T-cell (primary cell): ENCODE results near the gene SPEM1. TPM values are rescaled to one million over a fixed set of nuclear protein-coding genes. Genes with fewer than 3 reads are reported as not detected.

Experiments
- ATAC-seq, 4 experiments: fragments of 200-7000 bp in 3 of 4; fragments of 150-1000 bp in 1 of 4; cut with Tn5 transposase; replicated peaks in 1 of 4; 1 replicate in 3 of 4; 2 replicates in 1 of 4; pipeline ENCODE4 v1.10.0; 2021; ENCODE audit warnings: moderate library complexity in 3 of 4, mild to moderate bottlenecking in 2 of 4, moderate number of reproducible peaks in 1 of 4
- CTCF ChIA-PET, 2 donors: fragments of 300-600 bp; sonication (Branson Sonifier 250); formaldehyde crosslinking; loops; one replicate each; lab custom pipeline; 2022; ENCODE audit warnings: antibody characterized with exemption in 2 of 2; lab: Charles Lee
- POLR2A ChIA-PET, 2 donors: fragments of 300-600 bp; sonication (Branson Sonifier 250); formaldehyde crosslinking; loops; one replicate each; lab custom pipeline; 2022; ENCODE audit warnings: antibody characterized with exemption in 2 of 2; lab: Charles Lee
- DNase-seq, 35 experiments: peaks; one replicate each; pipeline versions ENCODE4 v3.0.0 to v3.0.0-alpha.2; 2013 to 2023
- H3K27ac ChIP-seq: one replicate; pipeline ENCODE4 v1.5.1; 2013; ENCODE audit warnings: low read length
- H3K27me3 ChIP-seq, 2 experiments: replicated peaks in 1 of 2; 1 replicate in 1 of 2; 2 replicates in 1 of 2; pipeline versions ENCODE4 v1.6.1 to v1.7.0; 2013; ENCODE audit warnings: low read length in 1 of 2, mixed read lengths in 1 of 2; ENCODE audit not compliant: control insufficient read depth in 2 of 2, insufficient read depth in 2 of 2; ENCODE audit errors: extremely low read depth in 1 of 2
- H3K36me3 ChIP-seq, 2 donors: 1 replicate in 1 of 2; 2 replicates in 1 of 2; pipeline versions ENCODE4 v1.6.1 to v1.7.0; 2013; ENCODE audit warnings: low read length in 1 of 2; ENCODE audit not compliant: control insufficient read depth in 2 of 2, insufficient read depth in 1 of 2; ENCODE audit errors: extremely low read depth in 1 of 2
- H3K4me1 ChIP-seq, 2 experiments: 1 replicate in 1 of 2; 2 replicates in 1 of 2; pipeline versions ENCODE4 v1.6.1 to v1.7.0; 2013; ENCODE audit warnings: low read length in 2 of 2, mixed read lengths in 1 of 2; ENCODE audit not compliant: insufficient read depth in 2 of 2, control insufficient read depth in 1 of 2; ENCODE audit errors: extremely low read depth in 1 of 2
- H3K4me3 ChIP-seq, 2 donors: 1 replicate in 1 of 2; 2 replicates in 1 of 2; pipeline versions ENCODE4 v1.5.1 to v1.7.0; 2013; ENCODE audit warnings: mild to moderate bottlenecking in 2 of 2, low read length in 1 of 2, moderate library complexity in 1 of 2; ENCODE audit not compliant: control insufficient read depth in 1 of 2; ENCODE audit errors: extremely low read depth in 1 of 2
- H3K9me3 ChIP-seq: 2 replicates; pipeline ENCODE4 v1.7.0; 2013
- H3K27ac Mint-ChIP-seq, 2 donors: one replicate each; pipeline ENCODE4 v1.8.0; 2020 to 2021; ENCODE audit warnings: mild to moderate bottlenecking in 2 of 2, mixed read lengths in 2 of 2
- H3K27me3 Mint-ChIP-seq, 2 donors: one replicate each; pipeline ENCODE4 v1.8.0; 2021 to 2022; ENCODE audit warnings: mixed read lengths in 2 of 2
- H3K36me3 Mint-ChIP-seq: one replicate; pipeline ENCODE4 v1.8.0; 2021; ENCODE audit warnings: mixed read lengths
- H3K4me1 Mint-ChIP-seq, 3 donors: one replicate each; pipeline ENCODE4 v1.8.0; 2020 to 2022; ENCODE audit warnings: mixed read lengths in 3 of 3, mild to moderate bottlenecking in 1 of 3
- H3K4me3 Mint-ChIP-seq, 3 donors: one replicate each; pipeline ENCODE4 v1.8.0; 2020 to 2022; ENCODE audit warnings: mild to moderate bottlenecking in 3 of 3, mixed read lengths in 3 of 3, moderate library complexity in 3 of 3
- H3K9me3 Mint-ChIP-seq, 3 donors: one replicate each; pipeline ENCODE4 v1.8.0; 2020 to 2022; ENCODE audit warnings: mixed read lengths in 3 of 3
- WGBS: methylation state at CpG from one replicate; pipeline ENCODE4 v1.1.5; 2013; ENCODE audit warnings: missing lambda C conversion rate; ENCODE audit not compliant: insufficient coverage; 5-methylcytosine and 5-hydroxymethylcytosine counted together
- total RNA-seq, 35 experiments: library from RNA in 6 of 35; stranded (reverse) in 6 of 35; fragments of 120-200 nt in 1 of 35; gene quantifications; one replicate each; pipeline versions ENCODE4 v1.2.1 to v1.2.4 and lab custom pipeline; 2013 to 2026

SPEM1 gene
- total RNA-seq, 5 donors from 2014 or later (not counting 1 experiment from before 2014, with no cell fraction given) = not detected

DNA sequence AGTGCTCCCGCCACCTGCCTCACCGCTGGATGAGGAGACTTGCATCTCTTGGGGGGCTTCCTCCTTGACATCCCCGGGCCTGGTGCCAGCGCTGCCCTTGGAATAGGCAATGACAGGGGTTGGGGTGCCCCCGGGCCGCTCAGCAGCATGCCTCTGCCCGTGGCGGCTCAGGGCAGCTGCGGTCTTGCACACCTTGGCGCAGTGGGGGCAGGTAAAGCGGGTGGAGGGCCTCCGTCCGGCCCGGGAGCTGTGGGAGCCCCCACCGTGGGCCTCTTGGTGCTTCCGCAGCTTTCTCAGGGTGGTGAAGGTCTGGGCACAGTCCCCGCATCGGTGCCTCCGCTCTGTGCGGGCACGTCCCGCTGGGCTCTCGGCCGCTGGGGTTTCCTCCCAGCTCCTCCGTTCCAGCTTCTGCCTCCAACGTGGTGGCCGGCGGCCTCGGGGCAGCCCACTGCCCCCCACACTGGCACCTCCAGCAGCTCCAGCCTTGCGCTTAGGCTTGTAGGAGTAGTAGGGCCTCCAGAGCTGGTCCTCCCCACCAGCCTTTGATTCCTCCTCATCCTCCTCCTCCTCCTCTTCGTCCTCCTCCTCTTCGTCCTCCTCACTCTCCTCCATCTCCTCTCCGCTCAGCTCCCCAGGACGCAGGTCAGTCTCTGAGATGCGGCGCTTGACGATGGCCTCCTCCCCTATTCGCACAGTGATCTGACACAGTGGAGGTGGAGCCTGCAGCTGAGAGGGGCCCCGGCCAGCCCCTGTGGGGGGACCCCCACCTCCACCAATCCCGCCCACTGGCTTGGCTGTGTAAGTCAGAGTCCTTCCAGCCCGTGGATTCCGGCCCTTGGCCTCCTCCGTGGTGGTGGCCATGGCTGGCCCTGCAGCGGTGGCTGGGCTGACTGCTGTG is 42.6 kb downstream of the SPEM1 start:
- Mint-ChIP-seq H3K27me3 (no peaks in the 10 kb centered on the region), H3K4me1 (peaks cover 6 to 13% (median 8%) of the 10 kb centered on the region in 3 donors), H3K4me3 (no peak overlapping the region), H3K27ac (no peak overlapping the region), H3K9me3 (no peaks in the 10 kb centered on the region), H3K36me3 (peaks cover 15% of the 10 kb centered on the region)
- Histone ChIP-seq H3K9me3 (no peaks in the 10 kb centered on the region), H3K4me1 (peaks cover 6 to 9% of the 10 kb centered on the region in 2 experiments), H3K36me3 (peaks cover 8 to 45% of the 10 kb centered on the region in 2 donors), H3K4me3 (no peak overlapping the region), H3K27ac (no peak overlapping the region), H3K27me3 (no peaks in the 10 kb centered on the region)
- CTCF ChIA-PET = interaction anchor here in 1 of 2 donors (0.6 kb wide), 1 partner anchor 107 kb away, joined by 3 read pairs; no protein-coding TSS in a partner anchor
- POLR2A ChIA-PET = interaction anchor here in 1 of 2 donors (0.6 kb wide), 1 partner anchor 17 kb away, joined by 4 read pairs; the partner anchor contains the start of gene ZBTB4
- ATAC-seq = peak in 1 of 4 experiments; percentile 22
- DNase-seq = no peak
- WGBS = 94% methylated on average over 31 of the region's 44 CpGs

DNA sequence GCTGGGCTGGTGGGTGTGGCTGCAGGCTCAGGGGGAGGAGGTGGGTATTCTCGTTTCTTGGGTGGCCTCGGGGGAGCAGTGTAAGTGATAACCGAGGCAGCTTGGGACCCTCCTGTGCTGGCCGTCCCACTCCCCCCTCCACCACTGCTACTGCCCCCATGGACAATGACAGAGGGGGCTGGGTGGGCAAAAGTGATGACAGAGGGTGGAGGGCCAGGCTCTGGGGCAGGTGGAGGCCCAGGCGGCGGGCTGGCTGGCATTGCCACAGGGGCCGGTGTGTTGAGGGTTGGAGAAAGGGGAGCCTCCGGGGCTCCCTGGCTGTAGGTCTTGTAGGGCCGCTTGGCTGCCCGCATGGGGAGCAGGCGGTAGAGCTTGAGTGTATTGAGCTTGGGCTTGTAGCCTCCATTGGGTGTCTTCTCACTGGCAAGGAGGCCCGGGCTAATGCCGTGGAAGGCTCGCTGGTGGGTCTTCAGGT is 43.3 kb downstream of the SPEM1 start:
- Mint-ChIP-seq H3K27me3 (no peaks in the 10 kb centered on the region), H3K4me1 (peaks cover 8 to 14% (median 10%) of the 10 kb centered on the region in 3 donors), H3K4me3 (no peak overlapping the region), H3K27ac (no peak overlapping the region), H3K36me3 (peaks cover 15% of the 10 kb centered on the region), H3K9me3 (no peaks in the 10 kb centered on the region)
- DNase-seq (no peak), ATAC-seq (peak in 1 of 4 experiments; percentile 14)
- peaks cover 8 to 48% of the 10 kb centered on the region in 2 donors for H3K36me3 ChIP-seq
- H3K4me1 ChIP-seq = peaks cover 6 to 14% of the 10 kb centered on the region in 2 experiments
- ChIA-PET CTCF (no interaction called here), POLR2A (no interaction called here)
- WGBS = 100% methylated on average over 6 of the region's 14 CpGs
- H3K9me3 ChIP-seq = no peaks in the 10 kb centered on the region
- no peak overlapping the region for H3K27ac ChIP-seq
- no peaks in the 10 kb centered on the region for H3K27me3 ChIP-seq
- H3K4me3 ChIP-seq = no peak overlapping the region

DNA sequence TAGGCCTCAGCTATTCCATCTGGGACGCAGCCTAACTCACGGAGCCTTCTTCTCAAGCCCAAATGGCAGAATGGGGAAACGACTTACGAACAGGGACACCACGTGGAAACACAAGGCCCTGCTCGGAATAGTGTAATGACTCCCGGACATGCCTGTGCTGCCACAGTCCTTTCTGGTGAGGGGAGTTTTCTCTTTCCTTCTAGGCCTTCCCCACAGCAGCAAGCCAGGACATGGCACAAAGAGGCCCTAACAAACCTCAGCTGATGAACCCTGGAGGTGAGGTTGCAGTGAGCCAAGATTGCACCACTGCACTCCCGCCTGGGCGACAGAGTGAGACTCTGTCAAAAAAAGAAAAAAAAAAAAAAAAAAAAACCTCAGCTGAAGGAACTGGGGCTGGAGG is 44.0 kb downstream of the SPEM1 start:
- H3K4me3 ChIP-seq = no peak overlapping the region
- Mint-ChIP-seq H3K9me3 (no peaks in the 10 kb centered on the region), H3K4me1 (peaks cover 12 to 19% (median 12%) of the 10 kb centered on the region in 3 donors), H3K36me3 (peaks cover 15% of the 10 kb centered on the region), H3K27me3 (no peaks in the 10 kb centered on the region), H3K4me3 (no peak overlapping the region), H3K27ac (no peak overlapping the region)
- H3K36me3 ChIP-seq = peaks cover 8 to 50% of the 10 kb centered on the region in 2 donors
- no peaks in the 10 kb centered on the region for H3K9me3 ChIP-seq
- WGBS = 97% methylated on average over 4 of the region's 9 CpGs
- ATAC-seq (no peak), DNase-seq (no peak)
- H3K4me1 ChIP-seq = peaks cover 6 to 15% of the 10 kb centered on the region in 2 experiments
- CTCF ChIA-PET = no interaction called here
- H3K27ac ChIP-seq = no peak overlapping the region
- POLR2A ChIA-PET = interaction anchor here in 1 of 2 donors (0.9 kb wide), 1 partner anchor 21 kb away, joined by 3 read pairs; no protein-coding TSS in a partner anchor
- H3K27me3 ChIP-seq = no peaks in the 10 kb centered on the region

DNA sequence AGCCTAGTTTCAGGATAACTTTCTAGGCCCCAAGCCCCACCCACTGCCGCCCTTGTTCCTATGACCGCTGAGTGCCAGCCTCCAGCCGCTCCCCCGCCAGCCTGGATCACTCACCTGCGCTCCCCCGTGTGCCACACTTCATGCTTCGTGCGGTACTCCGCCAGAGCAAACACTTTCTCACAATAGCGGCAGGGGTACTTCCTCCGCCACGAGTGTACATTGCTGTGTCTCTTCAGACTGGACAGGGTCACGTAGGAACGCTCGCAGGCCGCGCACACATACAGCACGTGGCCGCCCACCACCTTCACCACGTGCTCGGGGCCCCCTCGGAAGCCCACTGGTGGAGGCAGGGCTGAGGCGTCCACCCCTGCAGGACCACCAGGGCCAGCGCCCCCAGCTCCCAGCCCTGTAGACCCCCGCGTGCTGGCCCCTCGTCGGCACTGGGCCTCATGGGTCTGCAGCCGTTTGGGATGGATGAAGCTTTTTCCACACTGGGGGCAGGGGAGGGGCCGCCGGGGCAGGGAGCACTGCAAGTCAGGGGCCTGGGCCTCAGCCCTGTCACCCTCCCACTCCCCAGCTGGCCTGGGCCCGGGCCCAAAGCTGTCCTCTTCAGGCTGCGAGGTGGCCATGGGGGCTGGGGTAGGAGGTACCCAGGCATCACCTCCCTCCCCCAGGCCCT is 45.6 kb downstream of the SPEM1 start:
- ChIA-PET POLR2A (interaction anchor here in 1 of 2 donors (0.6 kb wide), 1 partner anchor 95 kb away, joined by 8 read pairs; no protein-coding TSS in a partner anchor), CTCF (no interaction called here)
- no peak overlapping the region for H3K4me3 ChIP-seq
- H3K27me3 ChIP-seq = no peaks in the 10 kb centered on the region
- Mint-ChIP-seq H3K36me3 (peaks cover 15% of the 10 kb centered on the region), H3K4me1 (peaks cover 11 to 14% (median 13%) of the 10 kb centered on the region in 3 donors), H3K4me3 (no peak overlapping the region), H3K27me3 (no peaks in the 10 kb centered on the region), H3K9me3 (no peaks in the 10 kb centered on the region), H3K27ac (peak overlapping the region in 1 of 2 donors; percentile 28)
- H3K9me3 ChIP-seq = no peaks in the 10 kb centered on the region
- H3K27ac ChIP-seq = no peak overlapping the region
- WGBS = 95% methylated on average over 29 of the region's 33 CpGs
- DNase-seq (no peak), ATAC-seq (peak in 1 of 4 experiments; percentile 12)
- H3K36me3 ChIP-seq = peaks cover 8 to 50% of the 10 kb centered on the region in 2 donors
- peaks cover 7 to 15% of the 10 kb centered on the region in 2 experiments for H3K4me1 ChIP-seq

DNA sequence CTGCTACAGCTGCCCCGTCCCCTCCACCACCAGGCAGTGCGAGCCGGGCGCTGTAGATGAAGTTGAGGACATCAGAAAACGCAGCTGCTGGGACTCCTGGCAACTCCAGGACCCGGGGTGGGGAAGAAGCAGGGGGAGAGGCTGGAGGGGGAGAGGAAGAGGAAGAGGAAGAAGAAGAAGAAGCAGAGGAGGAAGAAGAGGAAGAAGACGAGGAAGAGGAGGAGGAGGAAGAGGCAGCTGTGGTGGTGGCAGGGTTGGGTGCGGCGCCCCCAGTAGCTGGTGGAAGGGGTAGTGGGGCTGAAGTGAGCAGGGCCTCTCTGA is 46.2 kb downstream of the SPEM1 start:
- Histone ChIP-seq H3K9me3 (no peaks in the 10 kb centered on the region), H3K4me1 (peaks cover 9 to 15% of the 10 kb centered on the region in 2 experiments), H3K36me3 (peaks cover 8 to 50% of the 10 kb centered on the region in 2 donors), H3K27ac (no peak overlapping the region), H3K27me3 (no peaks in the 10 kb centered on the region), H3K4me3 (no peak overlapping the region)
- ATAC-seq (no peak), DNase-seq (no peak)
- WGBS = 83% methylated on average over 4 of the region's 9 CpGs
- H3K36me3 Mint-ChIP-seq = peaks cover 12% of the 10 kb centered on the region
- no peaks in the 10 kb centered on the region for H3K27me3 Mint-ChIP-seq
- H3K4me3 Mint-ChIP-seq = no peak overlapping the region
- peaks cover 7 to 17% (median 16%) of the 10 kb centered on the region in 3 donors for H3K4me1 Mint-ChIP-seq
- no peaks in the 10 kb centered on the region for H3K9me3 Mint-ChIP-seq
- ChIA-PET CTCF (no interaction called here), POLR2A (interaction anchor here in 1 of 2 donors (0.6 kb wide), 1 partner anchor 94 kb away, joined by 8 read pairs; no protein-coding TSS in a partner anchor)
- no peak overlapping the region for H3K27ac Mint-ChIP-seq
